Endothelial cell of umbilical vein (primary cell): ENCODE results near the gene PPP2R2C. TPM values are rescaled to one million over a fixed set of nuclear protein-coding genes. Genes with fewer than 3 reads are reported as not detected.

Source experiments
- BruUV-seq: library from RNA; stranded (reverse); fragments of 400-500 nt; replicated peaks from 2 replicates; lab custom pipeline; 2021; lab: Mats Ljungman, UMichigan
- CTCF ChIA-PET: fragments of 300-600, 350-600 bp; sonication (Branson Sonifier 250); formaldehyde crosslinking; loops from one replicate; lab custom pipeline; 2021; ENCODE audit warnings: antibody characterized with exemption, inconsistent platforms; lab: Charles Lee
- POLR2A ChIA-PET: fragments of 300-600, 350-600 bp; sonication (Branson Sonifier 250); formaldehyde crosslinking; loops from one replicate; lab custom pipeline; 2021; ENCODE audit warnings: antibody characterized with exemption, inconsistent platforms; lab: Charles Lee
- DNase-seq: peaks from one replicate; pipeline ENCODE4 v3.0.0-alpha.2; 2011; ENCODE audit warnings: low read depth, low spot score
- FAIRE-seq: peaks from 2 replicates; lab custom pipeline; 2011; peaks lifted over from hg19 to GRCh38; lab: Jason Lieb, UNC
- H2AFZ ChIP-seq: 2 replicates; pipeline ENCODE4 v1.6.0; 2012; ENCODE audit warnings: low read depth, low read length, control low read depth, inconsistent platforms
- H3K27ac ChIP-seq: 2 replicates; pipeline ENCODE4 v1.5.1; 2011; ENCODE audit warnings: low read depth, mild to moderate bottlenecking, control low read depth, low read length, moderate library complexity; ENCODE audit not compliant: insufficient read depth
- H3K27me3 ChIP-seq, 2 experiments: 2 replicates each; pipeline versions ENCODE4 v1.6.0 to v1.6.1; 2011; ENCODE audit warnings: low read length in 2 of 2, mixed read lengths in 1 of 2; ENCODE audit not compliant: control insufficient read depth in 2 of 2, insufficient read depth in 2 of 2
- H3K36me3 ChIP-seq, 2 experiments: 2 replicates in 1 of 2; 3 replicates in 1 of 2; pipeline ENCODE4 v1.5.1; 2011; ENCODE audit warnings: low read length in 2 of 2, mild to moderate bottlenecking in 1 of 2, moderate library complexity in 1 of 2; ENCODE audit not compliant: control insufficient read depth in 2 of 2, insufficient read depth in 2 of 2; ENCODE audit errors: extremely low read depth in 1 of 2
- H3K4me1 ChIP-seq: 3 replicates; pipeline ENCODE4 v1.5.1; 2011; ENCODE audit warnings: mild to moderate bottlenecking, low read length; ENCODE audit not compliant: control insufficient read depth, insufficient read depth; ENCODE audit errors: extremely low read depth
- H3K4me2 ChIP-seq: 2 replicates; pipeline ENCODE4 v1.6.1; 2011; ENCODE audit warnings: low read length, control low read depth, mixed read lengths; ENCODE audit not compliant: insufficient read depth
- H3K4me3 ChIP-seq, 3 experiments: fragments of 200-600 bp in 1 of 3; sonication (generic), shearing (Covaris generic) in 1 of 3; replicated peaks in 1 of 3; 2 replicates each; pipeline ENCODE4 v1.5.1; 2011 to 2016; ENCODE audit warnings: control low read depth in 3 of 3, low read length in 3 of 3, mild to moderate bottlenecking in 2 of 3, inconsistent platforms in 1 of 3, low read depth in 1 of 3, moderate library complexity in 1 of 3; ENCODE audit not compliant: insufficient read depth in 1 of 3
- H3K79me2 ChIP-seq: 2 replicates; pipeline ENCODE4 v1.6.0; 2012; ENCODE audit warnings: low read length, inconsistent platforms; ENCODE audit not compliant: control insufficient read depth, insufficient read depth
- H3K9ac ChIP-seq: replicated peaks from 2 replicates; pipeline ENCODE3; 2011; ENCODE audit warnings: low read length, control low read depth; ENCODE audit not compliant: insufficient read depth; ENCODE audit errors: extremely low read depth
- H3K9me1 ChIP-seq: replicated peaks from 3 replicates; pipeline ENCODE4 v1.6.0; 2011; ENCODE audit warnings: mild to moderate bottlenecking, low read length; ENCODE audit not compliant: control insufficient read depth, insufficient read depth; ENCODE audit errors: extremely low read depth
- H3K9me3 ChIP-seq: replicated peaks from 2 replicates; pipeline ENCODE4 v1.5.1; 2012; ENCODE audit warnings: low read length, inconsistent platforms; ENCODE audit not compliant: control insufficient read depth, insufficient read depth
- H4K20me1 ChIP-seq: replicated peaks from 2 replicates; pipeline ENCODE3; 2011; ENCODE audit warnings: mild to moderate bottlenecking, low read length; ENCODE audit not compliant: control insufficient read depth, insufficient read depth; ENCODE audit errors: extremely low read depth
- CTCF ChIP-seq, 2 donors: IDR thresholded peaks; 1 replicate in 1 of 2; 2 replicates in 1 of 2; pipeline ENCODE4 v1.5.1; 2011; ENCODE audit warnings: low read length in 2 of 2, mild to moderate bottlenecking in 2 of 2, moderate library complexity in 2 of 2, control low read depth in 1 of 2, inconsistent platforms in 1 of 2, low read depth in 1 of 2; ENCODE audit not compliant: insufficient read depth in 1 of 2; ENCODE audit errors: extremely low read depth in 1 of 2
- EZH2 ChIP-seq: IDR thresholded peaks from 2 replicates; pipeline ENCODE4 v1.6.1; 2012; ENCODE audit warnings: borderline replicate concordance, low read depth, mild to moderate bottlenecking, moderate library complexity, low read length, inconsistent platforms; ENCODE audit not compliant: severe bottlenecking
- FOS ChIP-seq: IDR thresholded peaks from 2 replicates; pipeline ENCODE4 v1.6.1; 2011; ENCODE audit warnings: mild to moderate bottlenecking, low read length, moderate library complexity, borderline replicate concordance; ENCODE audit not compliant: insufficient read depth
- GATA2 ChIP-seq: IDR thresholded peaks from 2 replicates; pipeline ENCODE4 v1.7.0; 2011; ENCODE audit warnings: low read depth, mild to moderate bottlenecking, moderate library complexity, mixed read lengths, low read length; ENCODE audit not compliant: insufficient read length, insufficient read depth
- JUN ChIP-seq: IDR thresholded peaks from 2 replicates; pipeline ENCODE4 v1.6.1; 2011; ENCODE audit warnings: borderline replicate concordance, low read depth; ENCODE audit not compliant: insufficient read length, insufficient read depth
- MAX ChIP-seq: IDR thresholded peaks from 2 replicates; pipeline ENCODE4 v1.6.1; 2011; ENCODE audit not compliant: insufficient read depth, insufficient read length
- MYC ChIP-seq: IDR thresholded peaks from one replicate; pipeline ENCODE4 v1.6.1; 2011; ENCODE audit warnings: mild to moderate bottlenecking, low read depth, low read length
- POLR2A ChIP-seq: IDR thresholded peaks from 2 replicates; pipeline ENCODE4 v1.6.1; 2012; ENCODE audit warnings: low read depth, mild to moderate bottlenecking, control low read depth, low read length
- POLR2AphosphoS5 ChIP-seq: IDR thresholded peaks from 2 replicates; pipeline ENCODE4 v1.6.1; 2012; ENCODE audit warnings: low read depth, mild to moderate bottlenecking, control low read depth, low read length, moderate library complexity; ENCODE audit not compliant: insufficient read depth
- dilution Hi-C: fragments of 300-500 bp; cut with MboI; formaldehyde crosslinking; loops from one replicate; pipeline ENCODE4 v1.15.0; 2019; ENCODE audit warnings: low sequenced_read_pairs; ENCODE audit not compliant: extremely low pct_ligation_motif_present
- intact Hi-C: fragments of 100-400 bp; cut with micrococcal nuclease; formaldehyde crosslinking; loops from one replicate; pipeline ENCODE4 v1.10.0; 2022
- polyA plus RNA-seq, 4 experiments: library from polyadenylated mRNA; depleted of rRNA in 3 of 4; stranded (reverse) in 3 of 4; unstranded in 1 of 4; fragments of >200 nt; gene quantifications; 2 replicates each; pipeline versions ENCODE4 v1.2.1 to v1.2.3, GENCODE V29; 2011 to 2012; ENCODE audit warnings: missing spikeins in 1 of 4
- total RNA-seq: library from RNA; stranded (reverse); gene quantifications from 2 replicates; pipeline ENCODE4 v1.2.3, GENCODE V29; 2021

Gene PPP2R2C
- total and polyA plus RNA-seq, 2 donors (not counting 3 experiments of a cell fraction or from before 2014, with no cell fraction given): 0.03 to 0.09 TPM

- Histone ChIP-seq H3K27me3 (no peaks in the 10 kb centered on the region), H3K4me3 (no peak overlapping the region), H3K4me1 (no peaks in the 10 kb centered on the region), H4K20me1 (no peaks in the 10 kb centered on the region), H3K9me3 (no peaks in the 10 kb centered on the region), H3K4me2 (no peak overlapping the region), H3K9me1 (no peaks in the 10 kb centered on the region), H3K9ac (no peak overlapping the region), H3K79me2 (no peaks in the 10 kb centered on the region), H3K27ac (no peak overlapping the region), H3K36me3 (no peaks in the 10 kb centered on the region), H2AFZ (no peak overlapping the region)
- BruUV-seq: no TSS peak
- dilution Hi-C loops: no loop called here
- CTCF ChIA-PET: interaction anchor here (1.1 kb wide), 1 partner anchor 36 kb away, joined by 3 read pairs; no protein-coding TSS in a partner anchor
- intact Hi-C loops: no loop called here
- DNase-seq (no peak), FAIRE-seq (no peak)
- TF ChIP-seq MYC (no peak), EZH2 (no peak), MAX (no peak), FOS (no peak), POLR2AphosphoS5 (no peak), CTCF (IDR thresholded peaks at IDR 0.05; ENCODE audit: extremely low read depth in 1 of 2, insufficient read depth in 1 of 2, low read depth in 1 of 2, low read length in 2 of 2) (no peak), JUN (no peak), GATA2 (no peak), POLR2A (no peak)
- POLR2A ChIA-PET: no interaction called here
These were observed 102.3 kb downstream of the PPP2R2C start for GRCh38 chr4:6369924-6370645.
